Measurements from ENCODE around the gene MACROD2. TPM values are rescaled to one million over a fixed set of nuclear protein-coding genes. Genes with fewer than 3 reads are reported as not detected.

Gene MACROD2
- total RNA-seq, 1 experiment from 2014 or later = 3.7 TPM

DNA sequence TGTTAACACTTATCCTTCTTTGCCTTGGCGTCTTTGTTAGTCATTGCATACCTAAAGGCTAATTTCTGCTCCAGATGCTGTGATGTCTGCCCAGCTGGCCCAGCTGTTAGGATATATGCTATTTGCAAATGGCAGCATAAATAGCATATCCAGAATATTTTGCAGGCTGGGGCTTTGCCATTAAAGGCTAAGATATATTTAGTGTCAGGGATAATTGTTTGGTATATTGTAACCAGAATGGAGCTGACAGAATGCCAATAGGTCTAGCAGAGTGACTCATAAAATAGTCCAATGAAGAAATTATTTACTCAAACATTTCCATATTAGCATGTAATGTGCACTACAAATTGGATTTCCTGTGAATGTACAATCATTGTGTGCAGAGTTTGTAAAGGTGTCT lies 926.2 kb downstream of the MACROD2 start:
- H3K4me3 ChIP-seq (replicated peaks in 1 of 2; ENCODE audit: low read depth in 1 of 2, low read length in 2 of 2) = no peak overlapping the region
- intact Hi-C loops (cut with micrococcal nuclease) = no loop called here
- no peak overlapping the region for H2AFZ ChIP-seq (ENCODE audit: low read depth, low read length, poor library complexity, severe bottlenecking)
- DNase-seq (ENCODE audit: low read depth, low spot score) (no peak), ATAC-seq (no peak)
- no peak overlapping the region for H3K4me2 ChIP-seq (ENCODE audit: low read length)
- peaks cover 9 to 15% of the 10 kb centered on the region in 2 experiments; a peak in 2 of 4 replicates for H3K4me1 ChIP-seq (ENCODE audit: control insufficient read depth in 1 of 2, insufficient read depth in 2 of 2, low read length in 2 of 2)
- H3K27ac ChIP-seq (ENCODE audit: low read depth, low read length) = no peak overlapping the region
- no peaks in the 10 kb centered on the region for H4K20me1 ChIP-seq (ENCODE audit: insufficient read depth)
- ChIA-PET CTCF (no interaction called here), RAD21 (ENCODE audit: low non-redundant PET in 1 of 2, low total read pairs in 2 of 2, uncharacterized antibody in 2 of 2, unreplicated experiment in 2 of 2) (no interaction called here), POLR2A (no interaction called here)
- BruUV-seq (replicated peaks) = no TSS peak
- no peaks in the 10 kb centered on the region for H3K79me2 ChIP-seq (ENCODE audit: insufficient read depth, low read length)
- H3K36me3 ChIP-seq (ENCODE audit: control insufficient read depth in 1 of 2, insufficient read depth in 2 of 2, low read length in 2 of 2) = no peaks in the 10 kb centered on the region
- H3K9me3 ChIP-seq (ENCODE audit: control insufficient read depth in 1 of 2, insufficient read depth in 1 of 2, low read depth in 1 of 2, low read length in 2 of 2) = no peaks in the 10 kb centered on the region
- TF ChIP-seq YY1 (IDR thresholded peaks at IDR 0.05; ENCODE audit: extremely low read depth, insufficient replicate concordance, low read depth, low read length) (no peak), CEBPB (IDR thresholded peaks at IDR 0.05; ENCODE audit: low read depth) (no peak), POLR2AphosphoS5 (IDR thresholded peaks at IDR 0.05; ENCODE audit: low read depth, low read length) (no peak), SP1 (IDR thresholded peaks at IDR 0.05; ENCODE audit: low read depth) (no peak), CTCF (IDR thresholded peaks at IDR 0.05 in 2 of 3, conservative IDR thresholded peaks at IDR 0.05 in 1 of 3; ENCODE audit: borderline replicate concordance in 1 of 3, insufficient read depth in 1 of 3, low read depth in 2 of 3, low read length in 2 of 3) (no peak)
- no peaks in the 10 kb centered on the region for H3K9me2 ChIP-seq (ENCODE audit: insufficient read depth)
- H3K27me3 ChIP-seq (ENCODE audit: insufficient read depth, low read length) = no peaks in the 10 kb centered on the region
- no peak overlapping the region for H3K9ac ChIP-seq (ENCODE audit: low read length)

DNA sequence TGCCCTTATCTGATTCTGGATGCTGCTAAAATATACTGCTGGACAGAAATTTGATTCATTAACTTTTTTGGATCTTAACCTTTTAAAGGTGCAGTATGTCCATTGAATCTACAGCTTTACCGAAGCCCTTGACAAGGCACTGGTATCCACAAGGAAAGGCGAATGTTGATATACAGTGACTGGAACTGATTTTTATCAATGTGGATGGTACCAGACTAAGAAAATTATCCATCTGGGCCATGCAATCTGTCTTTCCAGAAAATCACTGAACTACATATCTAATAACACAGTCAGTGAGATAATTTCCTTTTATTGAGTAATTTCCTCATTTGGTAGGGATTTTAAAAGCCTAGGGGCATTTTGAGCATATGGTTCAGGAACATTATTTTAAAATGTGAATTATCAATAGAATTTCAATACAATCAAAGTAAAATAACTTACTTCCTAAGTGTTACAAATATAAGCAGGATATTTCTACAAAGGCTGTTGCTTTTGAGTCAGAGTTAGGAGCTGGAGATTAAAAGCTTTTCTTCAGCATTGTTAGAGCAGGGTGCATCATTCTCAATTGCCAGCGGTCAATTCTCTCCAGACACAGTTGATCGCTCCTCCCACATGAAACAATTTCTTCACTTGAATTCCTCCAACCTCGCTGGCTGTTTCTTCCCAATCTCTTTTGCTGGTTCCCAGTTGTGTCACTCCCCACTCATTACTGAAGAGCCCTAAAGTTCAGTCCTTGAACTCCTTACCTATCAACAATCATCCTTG lies 927.4 kb downstream of the MACROD2 start:
- ChIA-PET RAD21 (ENCODE audit: low non-redundant PET in 1 of 2, low total read pairs in 2 of 2, uncharacterized antibody in 2 of 2, unreplicated experiment in 2 of 2) (no interaction called here), CTCF (no interaction called here), POLR2A (no interaction called here)
- DNase-seq (ENCODE audit: low read depth, low spot score) (no peak), ATAC-seq (no peak)
- Histone ChIP-seq H3K36me3 (ENCODE audit: control insufficient read depth in 1 of 2, insufficient read depth in 2 of 2, low read length in 2 of 2) (no peaks in the 10 kb centered on the region), H3K27me3 (ENCODE audit: insufficient read depth, low read length) (no peaks in the 10 kb centered on the region), H3K4me2 (ENCODE audit: low read length) (no peak overlapping the region), H3K9me2 (ENCODE audit: insufficient read depth) (no peaks in the 10 kb centered on the region), H3K4me3 (replicated peaks in 1 of 2; ENCODE audit: low read depth in 1 of 2, low read length in 2 of 2) (no peak overlapping the region), H3K9me3 (ENCODE audit: control insufficient read depth in 1 of 2, insufficient read depth in 1 of 2, low read depth in 1 of 2, low read length in 2 of 2) (no peaks in the 10 kb centered on the region), H3K27ac (ENCODE audit: low read depth, low read length) (no peak overlapping the region), H2AFZ (ENCODE audit: low read depth, low read length, poor library complexity, severe bottlenecking) (no peak overlapping the region), H3K9ac (ENCODE audit: low read length) (no peak overlapping the region), H3K79me2 (ENCODE audit: insufficient read depth, low read length) (no peaks in the 10 kb centered on the region), H3K4me1 (ENCODE audit: control insufficient read depth in 1 of 2, insufficient read depth in 2 of 2, low read length in 2 of 2) (peaks cover 9 to 15% of the 10 kb centered on the region in 2 experiments; a peak in 2 of 4 replicates), H4K20me1 (ENCODE audit: insufficient read depth) (no peaks in the 10 kb centered on the region)
- intact Hi-C loops (cut with micrococcal nuclease) = no loop called here
- TF ChIP-seq POLR2A (IDR thresholded peaks at IDR 0.05; ENCODE audit: borderline replicate concordance, extremely low read depth, insufficient read depth, insufficient read length) (no peak), JUND (IDR thresholded peaks at IDR 0.05) (no peak), SRF (IDR thresholded peaks at IDR 0.05; ENCODE audit: low read depth) (no peak)
- BruUV-seq (replicated peaks) = no TSS peak

Data from HCT116 (cell line).